Neural progenitor cell (in vitro differentiated cells): ENCODE measurements around the gene SEMA4D. TPM values are rescaled to one million over a fixed set of nuclear protein-coding genes. Genes with fewer than 3 reads are reported as not detected.

ENCODE experiments used
- DNase-seq: peaks from one replicate; pipeline ENCODE4 v3.0.0-alpha.2; 2016; ENCODE audit warnings: low spot score
- H2AFZ ChIP-seq: fragments of 200-600 bp; sonication (generic); replicated peaks from 2 replicates; pipeline ENCODE4 v1.6.1; 2016; ENCODE audit warnings: antibody characterized with exemption
- H3F3A ChIP-seq: fragments of 200-600 bp; sonication (generic); 2 replicates; pipeline ENCODE4 v1.6.1; 2016; ENCODE audit warnings: antibody characterized with exemption, low read depth
- H3K27ac ChIP-seq: fragments of 200-600 bp; sonication (generic); 2 replicates; pipeline ENCODE4 v1.5.1; 2016; ENCODE audit warnings: mild to moderate bottlenecking
- H3K27me3 ChIP-seq: fragments of 200-600 bp; sonication (generic); 2 replicates; pipeline ENCODE4 v1.6.1; 2016; ENCODE audit warnings: mild to moderate bottlenecking, moderate library complexity
- H3K36me3 ChIP-seq: fragments of 200-600 bp; sonication (generic); 2 replicates; pipeline ENCODE4 v1.5.1; 2016
- H3K4me1 ChIP-seq: fragments of 200-600 bp; sonication (generic); 2 replicates; pipeline ENCODE4 v1.6.1; 2016; ENCODE audit warnings: mixed run types
- H3K4me2 ChIP-seq: fragments of 200-600 bp; sonication (generic); 2 replicates; pipeline ENCODE4 v1.6.1; 2016
- H3K4me3 ChIP-seq: fragments of 200-600 bp; sonication (generic); 2 replicates; pipeline ENCODE4 v1.5.1; 2016
- H3K79me2 ChIP-seq: fragments of 200-600 bp; sonication (generic); 2 replicates; pipeline ENCODE4 v1.6.1; 2016; ENCODE audit warnings: low read depth
- H3K9ac ChIP-seq: fragments of 200-600 bp; sonication (generic); 2 replicates; pipeline ENCODE4 v1.6.1; 2016
- H3K9me3 ChIP-seq: fragments of 200-600 bp; sonication (generic); 2 replicates; pipeline ENCODE4 v1.5.1; 2016; ENCODE audit warnings: low read depth
- H4K20me1 ChIP-seq: fragments of 200-600 bp; sonication (generic); 2 replicates; pipeline ENCODE4 v1.6.1; 2016; ENCODE audit warnings: low read depth
- H3K27ac Mint-ChIP-seq: 3 replicates; pipeline ENCODE4 v1.8.0; 2021; ENCODE audit warnings: mixed read lengths
- H3K27me3 Mint-ChIP-seq: 2 replicates; pipeline ENCODE4 v1.8.0; 2022; ENCODE audit warnings: low read depth, mild to moderate bottlenecking, inconsistent platforms, moderate library complexity, mixed read lengths; ENCODE audit not compliant: insufficient read depth
- H3K36me3 Mint-ChIP-seq: 3 replicates; pipeline ENCODE4 v1.8.0; 2021; ENCODE audit warnings: mixed read lengths
- H3K4me1 Mint-ChIP-seq: 3 replicates; pipeline ENCODE4 v1.8.0; 2021; ENCODE audit warnings: mixed read lengths
- H3K4me3 Mint-ChIP-seq: 3 replicates; pipeline ENCODE4 v1.8.0; 2021; ENCODE audit warnings: mild to moderate bottlenecking, moderate library complexity, mixed read lengths
- H3K9me3 Mint-ChIP-seq: 3 replicates; pipeline ENCODE4 v1.8.0; 2020; ENCODE audit warnings: mixed read lengths
- EZH2 ChIP-seq: fragments of 200-600 bp; sonication (generic); IDR thresholded peaks from 2 replicates; pipeline ENCODE4 v1.6.1; 2017; ENCODE audit warnings: antibody characterized with exemption, mild to moderate bottlenecking, moderate library complexity
- EZH2phosphoT487 ChIP-seq: fragments of 200-600 bp; sonication (generic); IDR thresholded peaks from 2 replicates; pipeline ENCODE4 v1.6.1; 2017; ENCODE audit warnings: antibody characterized with exemption
- total RNA-seq: library from RNA; depleted of rRNA; stranded (reverse); fragments of >200 nt; gene quantifications from 2 replicates; pipeline ENCODE4 v1.2.3, GENCODE V29; 2015; ENCODE audit warnings: low replicate concordance
- TF ChIP-seq, protein P1 (sequence below): fragments of 200-600 bp; sonication (generic); IDR thresholded peaks from 2 replicates; pipeline ENCODE4 v1.5.1; 2017; ENCODE audit warnings: antibody characterized with exemption, mild to moderate bottlenecking

The SEMA4D gene
- total RNA-seq, 1 donor from 2014 or later = 19.1 TPM

DNA sequence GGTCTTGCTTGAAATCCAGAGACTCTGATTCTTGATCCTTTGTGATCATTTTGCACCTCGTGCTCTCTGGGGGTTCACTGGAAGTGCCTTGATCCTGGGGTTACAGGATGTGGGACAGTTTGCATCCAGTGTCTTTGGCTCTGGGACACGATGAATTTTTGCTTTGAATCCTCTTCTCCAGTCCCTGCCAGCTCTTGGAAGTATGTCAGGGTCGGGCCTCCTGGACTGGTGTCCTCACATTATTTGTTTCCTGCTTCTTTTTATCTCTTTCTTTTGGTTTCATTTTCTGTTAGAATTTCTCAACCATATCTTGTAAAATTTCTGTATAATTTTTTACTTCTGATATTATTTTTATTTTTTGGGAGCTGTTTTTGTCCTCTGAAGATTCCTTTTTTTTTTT is 145.5 kb downstream of the SEMA4D start:
- H3K9me3 Mint-ChIP-seq = no peaks in the 10 kb centered on the region
- peaks cover 53% of the 10 kb centered on the region for H3K36me3 Mint-ChIP-seq
- Histone ChIP-seq H3K79me2 (no peaks in the 10 kb centered on the region), H3F3A (no peaks in the 10 kb centered on the region), H3K9ac (no peak overlapping the region), H3K9me3 (no peaks in the 10 kb centered on the region), H3K27me3 (no peaks in the 10 kb centered on the region), H3K4me3 (no peak overlapping the region), H3K4me2 (no peak overlapping the region), H3K36me3 (peaks cover 4% of the 10 kb centered on the region), H3K27ac (no peak overlapping the region), H3K4me1 (no peaks in the 10 kb centered on the region), H4K20me1 (peaks cover 6% of the 10 kb centered on the region), H2AFZ (no peak overlapping the region)
- TF ChIP-seq, protein P1, sequence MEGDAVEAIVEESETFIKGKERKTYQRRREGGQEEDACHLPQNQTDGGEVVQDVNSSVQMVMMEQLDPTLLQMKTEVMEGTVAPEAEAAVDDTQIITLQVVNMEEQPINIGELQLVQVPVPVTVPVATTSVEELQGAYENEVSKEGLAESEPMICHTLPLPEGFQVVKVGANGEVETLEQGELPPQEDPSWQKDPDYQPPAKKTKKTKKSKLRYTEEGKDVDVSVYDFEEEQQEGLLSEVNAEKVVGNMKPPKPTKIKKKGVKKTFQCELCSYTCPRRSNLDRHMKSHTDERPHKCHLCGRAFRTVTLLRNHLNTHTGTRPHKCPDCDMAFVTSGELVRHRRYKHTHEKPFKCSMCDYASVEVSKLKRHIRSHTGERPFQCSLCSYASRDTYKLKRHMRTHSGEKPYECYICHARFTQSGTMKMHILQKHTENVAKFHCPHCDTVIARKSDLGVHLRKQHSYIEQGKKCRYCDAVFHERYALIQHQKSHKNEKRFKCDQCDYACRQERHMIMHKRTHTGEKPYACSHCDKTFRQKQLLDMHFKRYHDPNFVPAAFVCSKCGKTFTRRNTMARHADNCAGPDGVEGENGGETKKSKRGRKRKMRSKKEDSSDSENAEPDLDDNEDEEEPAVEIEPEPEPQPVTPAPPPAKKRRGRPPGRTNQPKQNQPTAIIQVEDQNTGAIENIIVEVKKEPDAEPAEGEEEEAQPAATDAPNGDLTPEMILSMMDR = no peak
- TF ChIP-seq EZH2 (no peak), EZH2phosphoT487 (no peak)
- peaks cover 2% of the 10 kb centered on the region for H3K27me3 Mint-ChIP-seq
- DNase-seq = no peak
- H3K4me1 Mint-ChIP-seq = no peaks in the 10 kb centered on the region
- H3K4me3 Mint-ChIP-seq = no peak overlapping the region
- H3K27ac Mint-ChIP-seq = no peak overlapping the region

DNA sequence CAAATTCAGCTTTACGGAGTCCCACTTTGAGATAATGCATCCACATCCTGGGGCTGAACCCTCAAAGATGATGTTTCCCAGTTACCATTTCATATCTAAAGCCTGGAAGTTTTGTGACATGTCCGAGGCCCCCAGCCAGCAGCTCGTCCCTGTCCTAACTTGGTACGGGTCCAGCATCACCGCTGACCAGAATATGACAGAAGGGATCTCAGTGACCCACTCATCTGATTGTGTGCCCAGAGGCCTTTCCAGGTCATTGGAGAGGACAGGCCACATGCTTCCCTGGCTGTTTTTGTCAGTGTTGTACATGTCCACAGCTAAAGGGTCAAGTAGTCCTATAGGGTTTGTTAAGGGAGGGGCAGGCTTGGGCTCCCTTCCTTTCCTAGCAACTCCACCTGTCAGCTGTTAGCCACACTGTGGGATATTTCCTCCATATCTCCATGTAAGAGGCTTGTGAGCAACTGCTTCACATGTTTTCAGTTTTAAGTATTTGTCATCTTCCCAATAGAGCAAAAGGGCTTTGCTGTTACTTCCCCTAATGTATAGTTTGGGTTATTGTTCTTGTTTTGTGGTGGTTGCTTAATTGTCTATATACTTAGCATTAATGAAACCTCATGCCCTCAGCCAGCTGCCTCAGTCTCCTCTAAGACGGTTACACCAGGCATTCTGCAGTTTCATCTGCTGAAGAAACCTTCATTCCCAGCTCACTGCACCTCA is 146.2 kb downstream of the SEMA4D start:
- Histone ChIP-seq H4K20me1 (peaks cover 6% of the 10 kb centered on the region), H3K4me3 (no peak overlapping the region), H3K27me3 (no peaks in the 10 kb centered on the region), H3K79me2 (no peaks in the 10 kb centered on the region), H2AFZ (no peak overlapping the region), H3K9ac (no peak overlapping the region), H3K36me3 (peaks cover 4% of the 10 kb centered on the region), H3K27ac (no peak overlapping the region), H3F3A (no peaks in the 10 kb centered on the region), H3K4me2 (no peak overlapping the region), H3K9me3 (no peaks in the 10 kb centered on the region), H3K4me1 (no peaks in the 10 kb centered on the region)
- TF ChIP-seq EZH2phosphoT487 (no peak), EZH2 (no peak)
- TF ChIP-seq, protein P1 = no peak
- DNase-seq = no peak
- Mint-ChIP-seq H3K36me3 (peaks cover 54% of the 10 kb centered on the region), H3K4me3 (no peak overlapping the region), H3K9me3 (no peaks in the 10 kb centered on the region), H3K27ac (no peak overlapping the region), H3K4me1 (no peaks in the 10 kb centered on the region), H3K27me3 (peaks cover 2% of the 10 kb centered on the region)

DNA sequence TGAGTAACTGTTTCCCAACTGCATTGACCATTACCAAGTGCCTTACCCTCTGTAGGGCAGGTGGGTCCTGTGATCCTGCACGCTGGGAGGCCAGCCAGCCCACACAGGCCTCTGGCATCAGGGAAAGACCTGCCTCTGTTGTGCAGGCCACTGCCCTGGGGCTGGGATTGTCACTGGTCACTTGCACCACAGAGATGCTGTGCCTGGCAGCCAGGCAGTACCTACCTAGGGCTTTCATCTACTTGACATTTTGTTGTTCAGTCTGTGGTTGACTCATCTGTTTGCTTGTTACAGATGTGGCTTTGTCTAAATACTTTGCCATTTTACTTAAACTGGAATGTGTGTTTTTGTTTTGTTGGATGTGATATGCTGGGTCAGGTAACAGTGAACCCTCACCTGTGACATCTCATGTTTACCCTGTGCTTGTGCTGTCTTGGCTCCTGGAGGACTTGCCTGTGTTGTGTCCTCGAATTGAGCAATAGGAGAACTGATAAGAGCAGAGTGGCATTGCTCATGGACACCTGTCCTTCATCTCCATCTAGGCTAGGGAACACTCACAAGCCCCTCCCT is 146.8 kb downstream of the SEMA4D start:
- Histone ChIP-seq H3K79me2 (no peaks in the 10 kb centered on the region), H3K27ac (no peak overlapping the region), H3K4me3 (no peak overlapping the region), H3K9me3 (no peaks in the 10 kb centered on the region), H3K36me3 (peaks cover 4% of the 10 kb centered on the region), H3F3A (no peaks in the 10 kb centered on the region), H3K4me1 (no peaks in the 10 kb centered on the region), H3K9ac (no peak overlapping the region), H2AFZ (no peak overlapping the region), H3K27me3 (no peaks in the 10 kb centered on the region), H4K20me1 (peaks cover 6% of the 10 kb centered on the region), H3K4me2 (no peak overlapping the region)
- Mint-ChIP-seq H3K27ac (no peak overlapping the region), H3K4me1 (no peaks in the 10 kb centered on the region), H3K36me3 (peaks cover 53% of the 10 kb centered on the region), H3K4me3 (no peak overlapping the region), H3K9me3 (no peaks in the 10 kb centered on the region), H3K27me3 (peaks cover 2% of the 10 kb centered on the region)
- TF ChIP-seq, protein P1 = no peak
- TF ChIP-seq EZH2 (no peak), EZH2phosphoT487 (no peak)
- no peak for DNase-seq
